HG03469 (cell line): ENCODE data around the gene RPP25L.

Experiments
- ATAC-seq: cut with Tn5 transposase; IDR thresholded peaks from one replicate; pipeline ENCODE4 v1.9.1; 2021; ENCODE audit warnings: mild to moderate bottlenecking, moderate library complexity, moderate number of reproducible peaks; ENCODE audit not compliant: unreplicated experiment

The RPP25L gene

GRCh38 chr9:34638138-34638445 lies 26.2 kb upstream of the RPP25L start:
- ATAC-seq = no peak

DNA sequence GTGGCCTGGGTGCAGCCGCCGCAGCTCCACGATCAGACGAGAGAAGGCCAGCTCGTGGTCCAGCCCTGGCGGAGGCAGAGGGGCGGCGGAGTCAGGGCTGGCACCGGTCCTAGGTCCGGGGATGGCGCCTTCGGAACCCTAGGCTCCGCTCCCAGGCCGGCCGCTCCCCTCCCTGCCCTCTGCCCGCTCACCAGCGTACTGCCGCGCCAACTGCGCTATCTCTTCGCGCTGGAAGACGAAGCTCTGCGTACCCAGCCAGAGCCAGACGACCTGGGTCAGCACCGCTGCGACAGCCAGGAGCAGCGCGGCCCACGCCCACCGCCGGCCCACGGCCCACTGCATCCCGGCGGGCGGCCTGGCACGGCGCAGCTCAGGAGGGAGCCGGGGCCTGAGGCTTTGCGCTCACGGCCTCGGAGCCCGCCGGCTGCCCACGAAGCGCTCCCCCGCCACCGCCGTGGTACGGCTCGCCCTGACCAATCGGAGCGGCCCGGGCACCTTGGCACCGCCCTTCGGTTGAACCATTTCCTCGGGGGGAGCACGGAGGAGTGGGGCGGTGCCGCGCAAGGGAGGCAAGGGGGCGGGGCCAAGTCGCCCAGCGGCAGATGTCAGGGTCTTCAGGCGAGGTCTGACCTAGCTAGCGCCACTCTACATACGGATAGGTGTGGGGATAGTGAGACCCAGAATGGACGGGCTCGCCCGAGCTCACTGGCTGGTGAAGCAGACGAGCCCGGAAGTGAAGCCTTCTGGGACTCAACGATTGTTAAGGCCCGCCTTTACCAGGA lies 25.6 kb upstream of the RPP25L start, which contains the start of gene SIGMAR1:
Gene SIGMAR1 (minus strand): TSS at position 432 of the 782 bp plus-strand sequence. CDS start 90 bp downstream, at position 342.
- ATAC-seq = peak; percentile 58

- peak; percentile 8 for ATAC-seq
These were observed 25.0 kb upstream of the RPP25L start for GRCh38 chr9:34636791-34637355.

GRCh38 chr9:34635556-34635955 lies 23.7 kb upstream of the RPP25L start:
- no peak for ATAC-seq

DNA sequence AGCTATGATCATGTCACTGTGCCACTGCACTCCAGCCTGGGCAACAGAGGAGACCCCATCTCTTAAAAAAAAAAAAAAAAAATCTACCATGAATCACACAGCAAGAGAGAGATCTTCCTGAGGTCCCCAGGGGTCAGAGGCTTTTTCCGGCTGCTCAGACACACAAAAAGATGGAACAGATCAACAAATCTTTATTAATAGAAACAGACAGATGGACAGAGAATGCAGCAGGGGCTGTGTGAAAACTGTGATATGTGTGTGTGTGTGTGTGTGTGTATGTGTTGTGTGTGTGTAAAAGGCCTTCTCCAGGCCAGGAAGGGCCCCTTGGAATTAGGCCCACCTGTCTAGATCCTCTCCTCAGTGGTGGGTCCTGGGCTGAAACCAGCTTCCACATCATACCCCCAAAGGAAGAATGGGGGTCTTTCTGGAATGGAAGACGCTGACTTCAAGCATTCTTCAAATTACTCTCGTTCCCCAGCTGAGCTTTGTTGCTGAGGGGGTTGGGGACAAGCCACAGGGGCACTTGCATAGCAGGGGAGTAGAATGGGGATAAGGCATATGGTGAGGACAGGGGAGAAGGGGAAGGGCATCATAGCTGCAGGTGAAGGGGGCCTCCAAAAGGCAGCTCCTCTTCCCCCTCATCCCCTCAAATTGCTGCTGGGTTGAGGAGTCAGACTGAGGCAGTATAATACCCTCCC lies 22.8 kb upstream of the RPP25L start:
- ATAC-seq = no peak

GRCh38 chr9:34633851-34634550 lies 22.1 kb upstream of the RPP25L start:
- no peak for ATAC-seq

- no peak for ATAC-seq
These were observed 21.3 kb upstream of the RPP25L start for GRCh38 chr9:34633166-34633565.

DNA sequence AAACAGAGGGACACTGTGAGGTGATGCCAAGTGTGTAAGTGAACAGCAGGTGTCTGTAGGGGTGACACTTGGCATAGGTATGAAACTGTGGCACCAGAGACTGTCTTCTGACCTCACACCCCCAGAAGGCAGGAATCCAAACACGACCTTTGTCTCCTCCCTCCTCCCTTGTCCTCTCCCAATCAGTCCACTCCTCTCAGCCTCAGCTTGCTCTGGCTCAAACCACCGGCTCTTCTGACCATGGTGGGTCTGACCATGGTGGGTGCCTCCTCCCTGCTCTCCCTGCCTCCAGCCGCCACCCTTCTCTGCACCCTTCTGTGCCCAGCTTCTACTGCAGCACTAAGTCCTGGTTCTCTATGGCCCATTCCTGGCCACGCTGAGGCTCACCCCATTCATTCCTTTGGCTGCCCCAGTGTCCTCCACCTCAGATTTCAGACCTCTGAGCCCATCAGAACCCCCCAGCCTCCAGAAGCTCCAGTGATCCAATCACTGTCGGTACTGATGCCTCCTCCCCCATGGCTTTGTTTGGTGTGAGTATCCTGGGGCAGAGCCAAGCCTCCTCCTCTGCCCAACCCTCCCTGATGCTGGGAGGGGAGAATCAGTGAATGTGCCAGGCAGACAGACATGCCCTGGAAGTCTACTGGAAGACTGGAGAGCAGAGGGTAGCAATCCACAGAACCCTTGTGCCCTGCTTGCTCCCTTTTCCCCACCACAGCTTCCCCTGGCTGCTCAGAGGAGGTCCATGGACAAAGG lies 18.7 kb upstream of the RPP25L start:
- ATAC-seq = no peak

DNA sequence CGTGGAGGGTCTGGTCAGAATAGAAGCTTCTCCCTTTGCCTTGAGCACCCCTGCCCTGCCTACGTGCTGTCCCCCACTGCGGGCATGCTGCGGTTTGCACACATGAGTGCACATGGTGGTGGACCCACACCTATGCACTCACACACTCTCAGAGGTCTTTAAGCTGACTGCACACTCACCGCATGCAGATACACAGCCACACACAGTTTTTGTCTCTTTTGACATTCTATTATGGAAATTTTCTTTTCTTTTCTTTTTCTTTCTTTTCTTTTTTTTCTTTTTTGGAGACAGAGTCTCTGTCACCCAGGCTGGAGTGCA lies 17.6 kb upstream of the RPP25L start:
- no peak for ATAC-seq

GRCh38 chr9:34628656-34629490 lies 17.0 kb upstream of the RPP25L start, which contains the start of gene ARID3C:
Gene ARID3C, minus strand, starts transcription at chr9:34629066. Its CDS starts 1,052 bp downstream, at chr9:34628014.
- ATAC-seq = no peak

GRCh38 chr9:34627716-34628655 lies 16.1 kb upstream of the RPP25L start:
- no peak for ATAC-seq

- no peak for ATAC-seq
These were observed 13.2 kb upstream of the RPP25L start for GRCh38 chr9:34625186-34625486.

DNA sequence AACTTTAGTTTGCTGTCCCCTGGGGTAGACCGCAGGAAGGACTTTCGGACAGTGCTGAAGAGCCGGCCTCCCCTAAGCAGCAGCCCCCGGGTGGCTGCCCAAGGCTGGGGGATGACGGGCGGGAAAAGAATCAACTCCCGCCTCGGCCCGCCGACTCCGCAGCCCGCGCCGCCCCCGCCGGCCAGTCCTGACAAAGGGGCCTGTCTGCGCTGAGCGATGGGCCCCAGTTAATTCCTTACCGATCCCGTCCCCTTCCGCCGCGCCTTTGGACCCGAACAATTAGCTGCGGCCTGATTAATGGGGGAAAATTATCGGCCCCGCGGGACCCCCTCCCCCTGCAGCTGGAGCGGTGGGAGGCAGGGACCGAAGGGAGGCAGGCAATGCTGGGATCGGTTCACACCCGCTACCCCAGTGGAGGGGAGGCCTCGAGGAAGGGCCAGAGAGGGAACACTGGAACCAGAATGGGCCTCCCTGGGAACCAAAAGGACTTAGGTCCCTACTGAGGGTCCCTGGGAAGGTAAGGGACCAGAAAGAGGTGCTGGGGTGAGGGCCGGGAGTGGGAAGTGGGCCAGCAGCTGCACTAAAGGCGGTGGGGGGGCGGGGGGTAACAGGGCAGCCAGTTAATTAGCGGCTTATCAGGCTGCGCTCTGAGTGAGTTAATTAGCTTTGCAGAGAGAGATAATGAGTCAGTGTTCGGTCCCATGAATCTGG lies 12.7 kb upstream of the RPP25L start:
- ATAC-seq = no peak

GRCh38 chr9:34623374-34624235 lies 11.7 kb upstream of the RPP25L start:
- no peak for ATAC-seq

DNA sequence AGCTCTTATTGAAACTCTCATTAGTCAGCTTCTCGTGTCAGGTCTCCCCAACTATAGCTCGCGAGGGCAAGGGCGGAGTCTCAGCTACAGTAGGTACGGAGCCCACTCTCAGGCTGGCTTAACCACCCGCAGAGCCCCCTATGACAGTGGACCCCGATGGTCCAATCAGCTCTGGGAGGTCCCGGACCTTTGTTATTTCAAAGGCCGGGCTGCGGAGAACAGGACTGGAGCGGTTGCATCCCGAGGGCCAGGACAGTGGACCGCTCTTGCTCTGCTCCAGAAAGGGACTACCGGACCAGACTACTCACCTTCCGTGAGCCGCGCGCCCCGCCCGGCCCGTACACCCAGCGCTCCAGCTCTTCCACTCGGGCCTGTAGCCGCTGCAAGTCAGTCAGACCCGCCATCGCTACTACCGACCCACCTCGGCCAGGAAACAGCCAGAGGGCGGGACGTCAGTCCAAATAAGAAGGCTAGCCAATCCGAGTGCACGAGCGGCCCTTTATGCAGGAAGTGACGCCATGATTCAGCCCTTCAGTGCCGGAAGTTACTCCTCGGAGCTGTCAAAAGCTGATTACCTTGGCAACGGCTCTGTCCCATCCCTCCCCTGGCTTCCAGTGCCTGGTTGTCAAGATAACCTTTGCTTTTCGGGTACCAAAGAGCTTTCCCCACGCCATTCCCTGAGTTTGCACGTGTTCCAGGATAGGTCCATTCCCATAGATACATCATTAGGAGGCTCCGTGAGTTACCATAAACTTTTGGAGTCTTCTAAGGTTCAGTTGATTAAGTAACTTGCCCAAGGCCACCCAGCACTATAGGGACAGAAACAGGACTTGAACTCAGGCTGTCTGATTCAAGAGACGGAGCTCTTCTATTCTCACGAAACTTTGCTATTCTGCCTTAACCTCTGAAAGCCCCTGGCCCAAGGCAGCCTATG lies 8.4 kb upstream of the RPP25L start, which contains the start of gene DCTN3:
Gene DCTN3 (minus strand): TSS at position 435 of the 934 bp plus-strand sequence. CDS start 31 bp downstream, at position 404.
- ATAC-seq = peak; percentile 93

- no peak for ATAC-seq
These were observed 3.2 kb upstream of the RPP25L start for GRCh38 chr9:34615132-34615531.
